Progenitor cell of endocrine pancreas (in vitro differentiated cells): ENCODE measurements around the gene ACP7. TPM values are rescaled to one million over a fixed set of nuclear protein-coding genes. Genes with fewer than 3 reads are reported as not detected.

Experiments
- DNase-seq: peaks from one replicate; pipeline ENCODE4 v3.0.0; 2021; ENCODE audit warnings: low spot score; ENCODE audit not compliant: unreplicated experiment
- H3K27ac Mint-ChIP-seq: 2 replicates; pipeline ENCODE4 v1.8.0; 2021; ENCODE audit warnings: mild to moderate bottlenecking, moderate library complexity, mixed read lengths
- H3K27me3 Mint-ChIP-seq: 2 replicates; pipeline ENCODE4 v1.8.0; 2021; ENCODE audit warnings: mixed read lengths
- H3K36me3 Mint-ChIP-seq: 2 replicates; pipeline ENCODE4 v1.8.0; 2022; ENCODE audit warnings: mixed read lengths; ENCODE audit not compliant: insufficient read depth
- H3K4me1 Mint-ChIP-seq: 2 replicates; pipeline ENCODE4 v1.8.0; 2021; ENCODE audit warnings: low read depth, mixed read lengths
- H3K4me3 Mint-ChIP-seq: 2 replicates; pipeline ENCODE4 v1.8.0; 2021; ENCODE audit warnings: low read depth, mild to moderate bottlenecking, moderate library complexity, mixed read lengths
- H3K9me3 Mint-ChIP-seq: 2 replicates; pipeline ENCODE4 v1.8.0; 2021; ENCODE audit warnings: low read depth, mixed read lengths
- CTCF ChIP-seq: fragments of 200-600 bp; sonication (generic); IDR thresholded peaks from one replicate; pipeline ENCODE4 v1.5.0; 2021; ENCODE audit warnings: antibody characterized with exemption, mild to moderate bottlenecking; ENCODE audit not compliant: unreplicated experiment
- total RNA-seq: library from RNA; stranded (reverse); gene quantifications from 2 replicates; pipeline ENCODE4 v1.2.1, GENCODE V29; 2021

Gene ACP7
- total RNA-seq, 1 donor from 2014 or later: not detected

- DNase-seq: no peak
- Mint-ChIP-seq H3K4me3 (no peak overlapping the region), H3K9me3 (no peaks in the 10 kb centered on the region), H3K36me3 (no peaks in the 10 kb centered on the region), H3K4me1 (peaks cover 51% of the 10 kb centered on the region), H3K27me3 (no peaks in the 10 kb centered on the region), H3K27ac (peak overlapping the region; percentile 87)
- no peak for TF ChIP-seq CTCF
Observed at GRCh38 chr19:39130337-39131254, 46.4 kb downstream of the ACP7 start.

- H3K27me3 Mint-ChIP-seq: no peaks in the 10 kb centered on the region
Observed at GRCh38 chr19:39131255-39131755, 47.1 kb downstream of the ACP7 start.

GRCh38 chr19:39132344-39132969, 48.3 kb downstream of the ACP7 start:
- DNase-seq: no peak
- TF ChIP-seq CTCF: no peak
- H3K4me1 Mint-ChIP-seq: peaks cover 51% of the 10 kb centered on the region
- H3K27ac Mint-ChIP-seq: peak overlapping the region; percentile 71
- no peaks in the 10 kb centered on the region for H3K27me3 Mint-ChIP-seq
- no peak overlapping the region for H3K4me3 Mint-ChIP-seq
- no peaks in the 10 kb centered on the region for H3K9me3 Mint-ChIP-seq
- H3K36me3 Mint-ChIP-seq: no peaks in the 10 kb centered on the region

More at GRCh38 chr19:39131255-39131755, 47.1 kb downstream of the ACP7 start:
- DNase-seq: no peak
- peaks cover 51% of the 10 kb centered on the region for H3K4me1 Mint-ChIP-seq
- peak overlapping the region; percentile 71 for H3K27ac Mint-ChIP-seq
- no peaks in the 10 kb centered on the region for H3K36me3 Mint-ChIP-seq
- TF ChIP-seq CTCF: no peak
- H3K9me3 Mint-ChIP-seq: no peaks in the 10 kb centered on the region
- H3K4me3 Mint-ChIP-seq: no peak overlapping the region

- no peak for TF ChIP-seq CTCF
- H3K27ac Mint-ChIP-seq: peak overlapping the region; percentile 81
- H3K4me3 Mint-ChIP-seq: peak overlapping the region; percentile 59
- peaks cover 52% of the 10 kb centered on the region for H3K4me1 Mint-ChIP-seq
- no peaks in the 10 kb centered on the region for H3K27me3 Mint-ChIP-seq
- H3K9me3 Mint-ChIP-seq: no peaks in the 10 kb centered on the region
- H3K36me3 Mint-ChIP-seq: no peaks in the 10 kb centered on the region
- DNase-seq: no peak
Observed at GRCh38 chr19:39133431-39134270, 49.5 kb downstream of the ACP7 start.

- Mint-ChIP-seq H3K4me1 (peaks cover 61% of the 10 kb centered on the region), H3K27ac (no peak overlapping the region), H3K36me3 (no peaks in the 10 kb centered on the region), H3K4me3 (no peak overlapping the region), H3K9me3 (no peaks in the 10 kb centered on the region), H3K27me3 (no peaks in the 10 kb centered on the region)
- no peak for DNase-seq
- TF ChIP-seq CTCF: no peak
Observed at GRCh38 chr19:39135701-39136100, 51.5 kb downstream of the ACP7 start.
